ENCODE measurements around the gene C2CD4B. TPM values are rescaled to one million over a fixed set of nuclear protein-coding genes. Genes with fewer than 3 reads are reported as not detected.

C2CD4B gene
- total RNA-seq (1 to 10 TPM in 1 of 2 donors, under 1 TPM in 1; 0.59 to 1.8 TPM), polyA plus RNA-seq (under 1 TPM; 0.17 to 0.74 TPM)

- peak; percentile 40 for DNase-seq (ENCODE audit: low spot score)
- TF ChIP-seq REST (IDR thresholded peaks at IDR 0.05) (no peak), TAF1 (conservative IDR thresholded peaks at IDR 0.05) (peak; percentile 45), EGR1 (IDR thresholded peaks at IDR 0.05; ENCODE audit: low read depth in 2 of 2) (no peak), RAD21 (IDR thresholded peaks at IDR 0.05) (peak in 1 of 2 donors; percentile 41), YY1 (IDR thresholded peaks at IDR 0.05) (no peak), CTCF (IDR thresholded peaks at IDR 0.05; ENCODE audit: low read depth, low read length, missing input control) (no peak)
- WGBS = 22% methylated on average over 34 of the region's 34 CpGs
- H3K27me3 ChIP-seq (ENCODE audit: control insufficient read depth in 4 of 4, insufficient read depth in 4 of 4, low read length in 3 of 4) = peaks cover 0 to 12% (median 0%) of the 10 kb centered on the region in 4 donors
- H3K4me3 ChIP-seq (ENCODE audit: low read depth in 1 of 3, low read length in 3 of 3) = peak within 1 kb of the TSS in 2 of 3 donors; percentile 47 to 59
- H3K36me3 ChIP-seq (ENCODE audit: control insufficient read depth in 4 of 4, insufficient read depth in 3 of 4, low read depth in 1 of 4, low read length in 3 of 4) = no peaks in the 10 kb centered on the region
- H3K27ac ChIP-seq (ENCODE audit: low read depth in 1 of 2, low read length in 2 of 2) = peak within 1 kb of the TSS; percentile 25 to 43
- H3K4me1 ChIP-seq (ENCODE audit: control insufficient read depth in 4 of 4, insufficient read depth in 4 of 4, low read length in 3 of 4) = peaks cover 5 to 15% (median 12%) of the 10 kb centered on the region in 4 donors
- H3K9me3 ChIP-seq (ENCODE audit: control insufficient read depth in 4 of 4, low read length in 3 of 4) = no peaks in the 10 kb centered on the region
- no peak within 1 kb of the TSS for H3K9ac ChIP-seq (ENCODE audit: low read depth in 1 of 2, low read length in 2 of 2)
These were observed at the start of gene C2CD4B for GRCh38 chr15:62165104-62165792. TSS of gene C2CD4B (minus strand) at chr15:62165285. CDS start at chr15:62164984, 301 bp downstream.

GRCh38 chr15:62212741-62213140 lies 47.7 kb upstream of the C2CD4B start:
- no peaks in the 10 kb centered on the region for H3K27me3 ChIP-seq (ENCODE audit: control insufficient read depth in 4 of 4, insufficient read depth in 4 of 4, low read length in 3 of 4)
- no peak for DNase-seq (ENCODE audit: low spot score)
- no peaks in the 10 kb centered on the region for H3K36me3 ChIP-seq (ENCODE audit: control insufficient read depth in 4 of 4, insufficient read depth in 3 of 4, low read depth in 1 of 4, low read length in 3 of 4)
- H3K27ac ChIP-seq (ENCODE audit: low read depth in 1 of 2, low read length in 2 of 2) = no peak overlapping the region
- H3K9ac ChIP-seq (ENCODE audit: low read depth in 1 of 2, low read length in 2 of 2) = no peak overlapping the region
- H3K4me1 ChIP-seq (ENCODE audit: control insufficient read depth in 4 of 4, insufficient read depth in 4 of 4, low read length in 3 of 4) = peaks cover 0 to 17% (median 10%) of the 10 kb centered on the region in 4 donors
- TF ChIP-seq EGR1 (IDR thresholded peaks at IDR 0.05; ENCODE audit: low read depth in 2 of 2) = no peak
- no peak for TF ChIP-seq YY1 (IDR thresholded peaks at IDR 0.05)
- no peak for TF ChIP-seq ATF3 (IDR thresholded peaks at IDR 0.05)
- TF ChIP-seq REST (IDR thresholded peaks at IDR 0.05) = no peak
- no peak for TF ChIP-seq CTCF (IDR thresholded peaks at IDR 0.05; ENCODE audit: low read depth, low read length, missing input control)
- no peak for TF ChIP-seq JUND (IDR thresholded peaks at IDR 0.05)
- no peak for TF ChIP-seq SP1 (IDR thresholded peaks at IDR 0.05)
- no peak for TF ChIP-seq FOXA1 (IDR thresholded peaks at IDR 0.05)
- H3K9me3 ChIP-seq (ENCODE audit: control insufficient read depth in 4 of 4, low read length in 3 of 4) = peaks cover 3 to 7% (median 6%) of the 10 kb centered on the region in 4 donors
- no peak overlapping the region for H3K4me3 ChIP-seq (ENCODE audit: low read depth in 1 of 3, low read length in 3 of 3)
- 94% methylated on average over 4 of the region's 4 CpGs for WGBS
